ENCODE data around the gene CENPX. TPM values are rescaled to one million over a fixed set of nuclear protein-coding genes. Genes with fewer than 3 reads are reported as not detected.
A peak's percentile ranks its signal among the peaks of the same experiment; 100 is the strongest.

Gene CENPX
- total and polyA plus RNA-seq, 2 of the 13 experiments (the other 11 are each of a cell fraction or from before 2014, with no cell fraction given): 92.7 to 170 TPM

DNA sequence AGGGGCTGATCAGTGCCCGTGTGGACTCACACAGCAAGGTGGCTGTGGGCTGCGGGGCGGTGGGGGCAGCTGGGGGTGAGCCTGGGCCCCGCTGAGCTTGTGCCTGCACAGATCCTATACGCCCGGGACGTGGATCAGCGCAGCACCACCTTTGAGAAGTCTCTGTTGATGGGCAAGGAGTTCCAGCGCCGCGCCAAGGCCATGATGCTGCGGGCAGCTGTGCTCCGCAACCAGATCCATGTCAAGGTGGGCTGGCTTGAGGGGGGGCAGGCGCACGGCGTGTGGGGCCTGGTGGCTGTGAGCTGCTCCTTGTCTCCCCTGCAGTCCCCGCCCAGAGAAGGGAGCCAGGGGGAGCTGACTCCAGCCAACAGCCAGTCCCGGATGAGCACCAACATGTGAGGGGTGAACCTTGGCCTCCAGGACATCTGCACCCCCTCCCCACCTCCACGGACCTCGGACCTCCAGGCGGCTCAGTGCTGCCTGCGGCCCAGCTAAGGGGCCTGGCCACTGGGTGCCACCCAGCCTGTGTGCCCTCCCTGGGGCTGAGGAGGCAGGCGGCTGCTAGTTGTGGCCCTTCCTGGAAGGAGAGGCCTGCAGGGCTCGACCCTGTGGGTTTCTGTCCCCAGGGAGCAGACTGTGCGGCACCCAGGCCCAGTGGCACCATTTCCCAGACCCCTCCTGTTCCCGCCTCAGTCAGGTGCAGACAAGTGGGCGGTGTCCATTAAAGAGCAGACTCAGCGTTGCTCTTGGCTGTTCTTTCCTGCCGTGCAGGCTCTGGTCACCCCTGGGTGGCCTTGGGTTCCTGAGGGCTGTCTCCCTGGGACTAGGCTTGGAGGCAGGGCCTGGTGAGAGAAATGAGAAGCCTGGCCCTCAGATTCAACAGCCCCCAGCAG lies 34.3 kb upstream of the CENPX start (continued):
- TF ChIP-seq, protein P1, sequence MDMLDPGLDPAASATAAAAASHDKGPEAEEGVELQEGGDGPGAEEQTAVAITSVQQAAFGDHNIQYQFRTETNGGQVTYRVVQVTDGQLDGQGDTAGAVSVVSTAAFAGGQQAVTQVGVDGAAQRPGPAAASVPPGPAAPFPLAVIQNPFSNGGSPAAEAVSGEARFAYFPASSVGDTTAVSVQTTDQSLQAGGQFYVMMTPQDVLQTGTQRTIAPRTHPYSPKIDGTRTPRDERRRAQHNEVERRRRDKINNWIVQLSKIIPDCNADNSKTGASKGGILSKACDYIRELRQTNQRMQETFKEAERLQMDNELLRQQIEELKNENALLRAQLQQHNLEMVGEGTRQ (IDR thresholded peaks at IDR 0.05; ENCODE audit: low read depth, low read length): no peak
- TF ChIP-seq, protein P1 (CRISPR knock-in tag; IDR thresholded peaks at IDR 0.05; ENCODE audit: borderline replicate concordance): no peak; the same call in 1 of the 2 replicates
- TF ChIP-seq, protein P2, sequence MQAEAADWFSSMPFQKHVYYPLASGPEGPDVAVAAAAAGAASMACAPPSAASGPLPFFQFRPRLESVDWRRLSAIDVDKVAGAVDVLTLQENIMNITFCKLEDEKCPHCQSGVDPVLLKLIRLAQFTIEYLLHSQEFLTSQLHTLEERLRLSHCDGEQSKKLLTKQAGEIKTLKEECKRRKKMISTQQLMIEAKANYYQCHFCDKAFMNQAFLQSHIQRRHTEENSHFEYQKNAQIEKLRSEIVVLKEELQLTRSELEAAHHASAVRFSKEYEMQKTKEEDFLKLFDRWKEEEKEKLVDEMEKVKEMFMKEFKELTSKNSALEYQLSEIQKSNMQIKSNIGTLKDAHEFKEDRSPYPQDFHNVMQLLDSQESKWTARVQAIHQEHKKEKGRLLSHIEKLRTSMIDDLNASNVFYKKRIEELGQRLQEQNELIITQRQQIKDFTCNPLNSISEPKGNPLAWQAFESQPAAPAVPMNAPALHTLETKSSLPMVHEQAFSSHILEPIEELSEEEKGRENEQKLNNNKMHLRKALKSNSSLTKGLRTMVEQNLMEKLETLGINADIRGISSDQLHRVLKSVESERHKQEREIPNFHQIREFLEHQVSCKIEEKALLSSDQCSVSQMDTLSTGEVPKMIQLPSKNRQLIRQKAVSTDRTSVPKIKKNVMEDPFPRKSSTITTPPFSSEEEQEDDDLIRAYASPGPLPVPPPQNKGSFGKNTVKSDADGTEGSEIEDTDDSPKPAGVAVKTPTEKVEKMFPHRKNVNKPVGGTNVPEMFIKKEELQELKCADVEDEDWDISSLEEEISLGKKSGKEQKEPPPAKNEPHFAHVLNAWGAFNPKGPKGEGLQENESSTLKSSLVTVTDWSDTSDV (CRISPR knock-in tag; IDR thresholded peaks at IDR 0.05): peak; percentile 57; the same call in 1 of the 2 replicates
- no peak for TF ChIP-seq CBX2 (IDR thresholded peaks at IDR 0.05; ENCODE audit: low read depth, low read length)
- no peak for TF ChIP-seq CBX2 (CRISPR knock-in tag; IDR thresholded peaks at IDR 0.05; ENCODE audit: low read depth)
- TF ChIP-seq ZNF333 (CRISPR knock-in tag; IDR thresholded peaks at IDR 0.05; ENCODE audit: borderline replicate concordance): peak; percentile 25; the same call in 1 of the 2 replicates
- peak; percentile 24; the same call in 1 of the 2 replicates for TF ChIP-seq FOXC1 (CRISPR knock-in tag; IDR thresholded peaks at IDR 0.05; ENCODE audit: borderline replicate concordance)
- TF ChIP-seq, protein P3, sequence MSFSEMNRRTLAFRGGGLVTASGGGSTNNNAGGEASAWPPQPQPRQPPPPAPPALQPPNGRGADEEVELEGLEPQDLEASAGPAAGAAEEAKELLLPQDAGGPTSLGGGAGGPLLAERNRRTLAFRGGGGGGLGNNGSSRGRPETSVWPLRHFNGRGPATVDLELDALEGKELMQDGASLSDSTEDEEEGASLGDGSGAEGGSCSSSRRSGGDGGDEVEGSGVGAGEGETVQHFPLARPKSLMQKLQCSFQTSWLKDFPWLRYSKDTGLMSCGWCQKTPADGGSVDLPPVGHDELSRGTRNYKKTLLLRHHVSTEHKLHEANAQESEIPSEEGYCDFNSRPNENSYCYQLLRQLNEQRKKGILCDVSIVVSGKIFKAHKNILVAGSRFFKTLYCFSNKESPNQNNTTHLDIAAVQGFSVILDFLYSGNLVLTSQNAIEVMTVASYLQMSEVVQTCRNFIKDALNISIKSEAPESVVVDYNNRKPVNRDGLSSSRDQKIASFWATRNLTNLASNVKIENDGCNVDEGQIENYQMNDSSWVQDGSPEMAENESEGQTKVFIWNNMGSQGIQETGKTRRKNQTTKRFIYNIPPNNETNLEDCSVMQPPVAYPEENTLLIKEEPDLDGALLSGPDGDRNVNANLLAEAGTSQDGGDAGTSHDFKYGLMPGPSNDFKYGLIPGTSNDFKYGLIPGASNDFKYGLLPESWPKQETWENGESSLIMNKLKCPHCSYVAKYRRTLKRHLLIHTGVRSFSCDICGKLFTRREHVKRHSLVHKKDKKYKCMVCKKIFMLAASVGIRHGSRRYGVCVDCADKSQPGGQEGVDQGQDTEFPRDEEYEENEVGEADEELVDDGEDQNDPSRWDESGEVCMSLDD (CRISPR knock-in tag; IDR thresholded peaks at IDR 0.05; ENCODE audit: borderline replicate concordance): no peak
- TF ChIP-seq, protein P4, sequence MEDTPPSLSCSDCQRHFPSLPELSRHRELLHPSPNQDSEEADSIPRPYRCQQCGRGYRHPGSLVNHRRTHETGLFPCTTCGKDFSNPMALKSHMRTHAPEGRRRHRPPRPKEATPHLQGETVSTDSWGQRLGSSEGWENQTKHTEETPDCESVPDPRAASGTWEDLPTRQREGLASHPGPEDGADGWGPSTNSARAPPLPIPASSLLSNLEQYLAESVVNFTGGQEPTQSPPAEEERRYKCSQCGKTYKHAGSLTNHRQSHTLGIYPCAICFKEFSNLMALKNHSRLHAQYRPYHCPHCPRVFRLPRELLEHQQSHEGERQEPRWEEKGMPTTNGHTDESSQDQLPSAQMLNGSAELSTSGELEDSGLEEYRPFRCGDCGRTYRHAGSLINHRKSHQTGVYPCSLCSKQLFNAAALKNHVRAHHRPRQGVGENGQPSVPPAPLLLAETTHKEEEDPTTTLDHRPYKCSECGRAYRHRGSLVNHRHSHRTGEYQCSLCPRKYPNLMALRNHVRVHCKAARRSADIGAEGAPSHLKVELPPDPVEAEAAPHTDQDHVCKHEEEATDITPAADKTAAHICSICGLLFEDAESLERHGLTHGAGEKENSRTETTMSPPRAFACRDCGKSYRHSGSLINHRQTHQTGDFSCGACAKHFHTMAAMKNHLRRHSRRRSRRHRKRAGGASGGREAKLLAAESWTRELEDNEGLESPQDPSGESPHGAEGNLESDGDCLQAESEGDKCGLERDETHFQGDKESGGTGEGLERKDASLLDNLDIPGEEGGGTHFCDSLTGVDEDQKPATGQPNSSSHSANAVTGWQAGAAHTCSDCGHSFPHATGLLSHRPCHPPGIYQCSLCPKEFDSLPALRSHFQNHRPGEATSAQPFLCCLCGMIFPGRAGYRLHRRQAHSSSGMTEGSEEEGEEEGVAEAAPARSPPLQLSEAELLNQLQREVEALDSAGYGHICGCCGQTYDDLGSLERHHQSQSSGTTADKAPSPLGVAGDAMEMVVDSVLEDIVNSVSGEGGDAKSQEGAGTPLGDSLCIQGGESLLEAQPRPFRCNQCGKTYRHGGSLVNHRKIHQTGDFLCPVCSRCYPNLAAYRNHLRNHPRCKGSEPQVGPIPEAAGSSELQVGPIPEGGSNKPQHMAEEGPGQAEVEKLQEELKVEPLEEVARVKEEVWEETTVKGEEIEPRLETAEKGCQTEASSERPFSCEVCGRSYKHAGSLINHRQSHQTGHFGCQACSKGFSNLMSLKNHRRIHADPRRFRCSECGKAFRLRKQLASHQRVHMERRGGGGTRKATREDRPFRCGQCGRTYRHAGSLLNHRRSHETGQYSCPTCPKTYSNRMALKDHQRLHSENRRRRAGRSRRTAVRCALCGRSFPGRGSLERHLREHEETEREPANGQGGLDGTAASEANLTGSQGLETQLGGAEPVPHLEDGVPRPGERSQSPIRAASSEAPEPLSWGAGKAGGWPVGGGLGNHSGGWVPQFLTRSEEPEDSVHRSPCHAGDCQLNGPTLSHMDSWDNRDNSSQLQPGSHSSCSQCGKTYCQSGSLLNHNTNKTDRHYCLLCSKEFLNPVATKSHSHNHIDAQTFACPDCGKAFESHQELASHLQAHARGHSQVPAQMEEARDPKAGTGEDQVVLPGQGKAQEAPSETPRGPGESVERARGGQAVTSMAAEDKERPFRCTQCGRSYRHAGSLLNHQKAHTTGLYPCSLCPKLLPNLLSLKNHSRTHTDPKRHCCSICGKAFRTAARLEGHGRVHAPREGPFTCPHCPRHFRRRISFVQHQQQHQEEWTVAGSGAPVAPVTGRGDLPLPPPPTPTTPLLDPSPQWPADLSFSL (CRISPR knock-in tag; IDR thresholded peaks at IDR 0.05): no peak
- TF ChIP-seq NONO (IDR thresholded peaks at IDR 0.05): no peak
- TF ChIP-seq NONO (CRISPR knock-in tag; conservative IDR thresholded peaks at IDR 0.05): peak; percentile 97
- TF ChIP-seq ZBTB21 (CRISPR knock-in tag; IDR thresholded peaks at IDR 0.05): no peak
- no peak for TF ChIP-seq POLR2AphosphoS2 (IDR thresholded peaks at IDR 0.05; ENCODE audit: low read depth, low read length)
- TF ChIP-seq ZNF329 (CRISPR knock-in tag; IDR thresholded peaks at IDR 0.05; ENCODE audit: low read depth): no peak

Measured in HepG2 (cell line).